22Rv1 (cell line): ENCODE results near the gene HEMGN.
A peak's percentile ranks its signal among the peaks of the same experiment; 100 is the strongest.

Experiments used
- CTCF ChIP-seq: fragments of 450-650 bp; IDR thresholded peaks from 2 replicates; pipeline ENCODE4 v1.5.1; 2017; ENCODE audit warnings: mild to moderate bottlenecking
- ZFX ChIP-seq: fragments of 450-650 bp; IDR thresholded peaks from 2 replicates; pipeline ENCODE4 v1.6.1; 2017; ENCODE audit warnings: antibody characterized with exemption, borderline replicate concordance

- peak; percentile 97 for TF ChIP-seq CTCF
- no peak for TF ChIP-seq ZFX
Observed at GRCh38 chr9:97982683-97983588, 45.0 kb upstream of the HEMGN start, which contains the start of gene ANP32B.
